ENCODE data around the gene TTI1. TPM values are rescaled to one million over a fixed set of nuclear protein-coding genes. Genes with fewer than 3 reads are reported as not detected.

The TTI1 gene
- polyA plus RNA-seq, 1 of the 3 experiments (the other 2 are of a cell fraction) = 15.6 TPM

DNA sequence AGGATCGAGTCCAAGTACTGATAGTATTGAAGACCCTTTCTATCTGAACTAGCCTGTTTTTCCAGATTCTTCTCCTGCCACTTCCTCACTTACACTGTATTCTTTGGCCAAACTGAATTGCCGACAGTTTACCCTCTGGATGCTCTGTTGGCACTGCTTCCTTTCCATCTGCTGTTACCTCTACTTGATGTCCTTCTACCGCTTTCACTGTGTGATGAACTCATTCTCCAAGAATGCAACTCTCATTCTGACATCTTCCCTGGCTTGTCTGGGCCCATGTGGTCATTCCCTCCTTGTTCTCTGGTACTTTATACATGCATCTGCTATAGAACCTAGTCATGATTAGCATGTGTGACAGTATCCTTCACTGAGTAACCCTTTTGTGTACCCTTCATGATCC is 16.5 kb upstream of the TTI1 start (continued):
- TF ChIP-seq POLR2AphosphoS5 (IDR thresholded peaks at IDR 0.05; ENCODE audit: low read depth, low read length) = no peak
- TF ChIP-seq FOSL2 (IDR thresholded peaks at IDR 0.05; ENCODE audit: borderline replicate concordance, low read depth) = peak; percentile 65; the same call in 1 of the 2 replicates
- TF ChIP-seq EP300 (IDR thresholded peaks at IDR 0.05; ENCODE audit: borderline replicate concordance in 1 of 2, low read depth in 1 of 2, low read length in 1 of 2) = no peak; a peak in 1 of 4 replicates
- no peak for TF ChIP-seq ELF1 (IDR thresholded peaks at IDR 0.05)
- TF ChIP-seq SIN3A (IDR thresholded peaks at IDR 0.05; ENCODE audit: borderline replicate concordance, low read depth, low read length) = no peak
- TF ChIP-seq GABPA (IDR thresholded peaks at IDR 0.05; ENCODE audit: low read depth) = no peak
- no peak for TF ChIP-seq RFX5 (IDR thresholded peaks at IDR 0.05; ENCODE audit: low read length)
- TF ChIP-seq, protein P1, sequence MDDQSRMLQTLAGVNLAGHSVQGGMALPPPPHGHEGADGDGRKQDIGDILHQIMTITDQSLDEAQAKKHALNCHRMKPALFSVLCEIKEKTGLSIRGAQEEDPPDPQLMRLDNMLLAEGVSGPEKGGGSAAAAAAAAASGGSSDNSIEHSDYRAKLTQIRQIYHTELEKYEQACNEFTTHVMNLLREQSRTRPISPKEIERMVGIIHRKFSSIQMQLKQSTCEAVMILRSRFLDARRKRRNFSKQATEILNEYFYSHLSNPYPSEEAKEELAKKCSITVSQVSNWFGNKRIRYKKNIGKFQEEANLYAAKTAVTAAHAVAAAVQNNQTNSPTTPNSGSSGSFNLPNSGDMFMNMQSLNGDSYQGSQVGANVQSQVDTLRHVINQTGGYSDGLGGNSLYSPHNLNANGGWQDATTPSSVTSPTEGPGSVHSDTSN (IDR thresholded peaks at IDR 0.05) = peak; percentile 55; the same call in 1 of the 2 replicates
- TF ChIP-seq MXI1 (IDR thresholded peaks at IDR 0.05; ENCODE audit: low read depth, low read length) = peak; percentile 55; the same call in 1 of the 2 replicates

DNA sequence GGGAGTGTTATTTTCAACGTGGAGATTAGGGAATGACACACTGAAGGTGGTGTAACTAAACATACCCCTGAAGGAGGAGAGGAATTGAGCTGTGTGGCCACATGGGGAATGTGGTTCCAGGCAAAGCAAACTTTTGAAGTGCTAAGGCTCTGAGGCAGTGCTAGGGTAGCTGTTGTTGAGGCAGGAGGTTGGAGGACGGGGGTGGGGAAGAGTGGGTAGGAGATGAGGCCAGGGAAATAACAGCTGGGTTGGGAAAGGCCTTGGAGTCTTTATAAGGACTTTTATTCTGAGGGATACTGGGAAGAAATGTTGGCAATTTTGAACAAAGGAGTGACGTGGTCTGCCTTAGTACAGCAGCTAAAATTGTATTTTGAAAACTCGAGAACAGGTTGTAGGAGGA is 13.3 kb upstream of the TTI1 start:
- DNase-seq = no peak
- Histone ChIP-seq H3K9me3 (no peaks in the 10 kb centered on the region), H4K20me1 (ENCODE audit: insufficient read depth) (peaks cover 55% of the 10 kb centered on the region), H3K4me3 (ENCODE audit: low read depth in 2 of 2, low read length in 1 of 2) (no peak overlapping the region), H3K4me2 (no peak overlapping the region), H3K27me3 (ENCODE audit: insufficient read depth) (no peaks in the 10 kb centered on the region), H3K36me3 (replicated peaks in 1 of 2; ENCODE audit: control insufficient read depth in 1 of 2, insufficient read depth in 2 of 2, low read length in 1 of 2) (peaks cover 58 to 64% of the 10 kb centered on the region in 2 experiments), H3K79me2 (ENCODE audit: insufficient read depth) (peaks cover 65% of the 10 kb centered on the region), H3K27ac (ENCODE audit: low read depth in 2 of 2, low read length in 1 of 2) (no peak overlapping the region), H3F3A (replicated peaks; ENCODE audit: insufficient read depth) (peaks cover 28% of the 10 kb centered on the region), H3K9me2 (no peaks in the 10 kb centered on the region), H3K9ac (no peak overlapping the region), H3K4me1 (ENCODE audit: control insufficient read depth in 1 of 2, insufficient read depth in 2 of 2, low read depth in 1 of 2, low read length in 1 of 2) (peaks cover 0 to 22% of the 10 kb centered on the region in 2 experiments; a peak in 3 of 4 replicates), H2AFZ (ENCODE audit: low read depth) (no peak overlapping the region)
- POLR2A ChIA-PET = no interaction called here
- CTCF ChIA-PET = interaction anchor here (2.7 to 32.1 kb wide), 3 partner anchors 11 to 483 kb away, joined by 9 to 725 read pairs (median 23); no protein-coding TSS in a partner anchor
- 96% methylated on average over 4 of the region's 4 CpGs for WGBS (ENCODE audit: low lambda C conversion rate)
- TF ChIP-seq EZH2phosphoT487 (IDR thresholded peaks at IDR 0.05; ENCODE audit: borderline replicate concordance, low read depth) (no peak), RXRA (IDR thresholded peaks at IDR 0.05; ENCODE audit: borderline replicate concordance, low read depth) (no peak), SMC3 (IDR thresholded peaks at IDR 0.05; ENCODE audit: low read depth, low read length) (no peak)
- TF ChIP-seq, protein P2, sequence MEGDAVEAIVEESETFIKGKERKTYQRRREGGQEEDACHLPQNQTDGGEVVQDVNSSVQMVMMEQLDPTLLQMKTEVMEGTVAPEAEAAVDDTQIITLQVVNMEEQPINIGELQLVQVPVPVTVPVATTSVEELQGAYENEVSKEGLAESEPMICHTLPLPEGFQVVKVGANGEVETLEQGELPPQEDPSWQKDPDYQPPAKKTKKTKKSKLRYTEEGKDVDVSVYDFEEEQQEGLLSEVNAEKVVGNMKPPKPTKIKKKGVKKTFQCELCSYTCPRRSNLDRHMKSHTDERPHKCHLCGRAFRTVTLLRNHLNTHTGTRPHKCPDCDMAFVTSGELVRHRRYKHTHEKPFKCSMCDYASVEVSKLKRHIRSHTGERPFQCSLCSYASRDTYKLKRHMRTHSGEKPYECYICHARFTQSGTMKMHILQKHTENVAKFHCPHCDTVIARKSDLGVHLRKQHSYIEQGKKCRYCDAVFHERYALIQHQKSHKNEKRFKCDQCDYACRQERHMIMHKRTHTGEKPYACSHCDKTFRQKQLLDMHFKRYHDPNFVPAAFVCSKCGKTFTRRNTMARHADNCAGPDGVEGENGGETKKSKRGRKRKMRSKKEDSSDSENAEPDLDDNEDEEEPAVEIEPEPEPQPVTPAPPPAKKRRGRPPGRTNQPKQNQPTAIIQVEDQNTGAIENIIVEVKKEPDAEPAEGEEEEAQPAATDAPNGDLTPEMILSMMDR (IDR thresholded peaks at IDR 0.05) = no peak
